CD14-positive monocyte (primary cell): ENCODE results near the gene DHX57. TPM values are rescaled to one million over a fixed set of nuclear protein-coding genes. Genes with fewer than 3 reads are reported as not detected.

Source experiments
- DNase-seq, 3 donors: peaks; one replicate each; pipeline ENCODE4 v3.0.0-alpha.2; 2011 to 2022
- H2AFZ ChIP-seq: 2 replicates; pipeline ENCODE4 v1.6.0; 2012; ENCODE audit warnings: mild to moderate bottlenecking, low read depth, low read length, inconsistent platforms; ENCODE audit not compliant: insufficient read depth, poor library complexity, severe bottlenecking
- H3K27ac ChIP-seq, 2 donors: 1 replicate in 1 of 2; 2 replicates in 1 of 2; pipeline ENCODE4 v1.5.1; 2012 to 2013; ENCODE audit warnings: low read length in 2 of 2, control low read depth in 1 of 2, inconsistent platforms in 1 of 2, low read depth in 1 of 2, mild to moderate bottlenecking in 1 of 2
- H3K27me3 ChIP-seq, 2 donors: one replicate each; pipeline versions ENCODE4 v1.6.0 to v1.6.1; 2011 to 2013; ENCODE audit warnings: low read length in 2 of 2; ENCODE audit not compliant: control insufficient read depth in 2 of 2, insufficient read depth in 2 of 2
- H3K36me3 ChIP-seq, 2 donors: replicated peaks in 1 of 2; 1 replicate in 1 of 2; 2 replicates in 1 of 2; pipeline versions ENCODE4 v1.5.1 to v1.6.1; 2012 to 2013; ENCODE audit warnings: low read length in 2 of 2, control low read depth in 1 of 2, inconsistent platforms in 1 of 2, mild to moderate bottlenecking in 1 of 2; ENCODE audit not compliant: insufficient read depth in 2 of 2, control insufficient read depth in 1 of 2
- H3K4me1 ChIP-seq, 2 donors: 1 replicate in 1 of 2; 2 replicates in 1 of 2; pipeline versions ENCODE4 v1.5.1 to v1.6.1; 2012 to 2013; ENCODE audit warnings: low read length in 2 of 2, control low read depth in 1 of 2, inconsistent platforms in 1 of 2, mild to moderate bottlenecking in 1 of 2, moderate library complexity in 1 of 2; ENCODE audit not compliant: insufficient read depth in 2 of 2, control insufficient read depth in 1 of 2
- H3K4me2 ChIP-seq: replicated peaks from 2 replicates; pipeline ENCODE3; 2012; ENCODE audit warnings: low read length, moderate library complexity, mild to moderate bottlenecking; ENCODE audit not compliant: poor library complexity, severe bottlenecking; ENCODE audit errors: extremely low read depth
- H3K4me3 ChIP-seq, 3 experiments: fragments of 200-600 bp in 1 of 3; sonication (generic) in 1 of 3; replicated peaks in 1 of 3; 1 replicate in 2 of 3; 2 replicates in 1 of 3; pipeline ENCODE4 v1.5.1; 2011 to 2013; ENCODE audit warnings: low read length in 3 of 3, mild to moderate bottlenecking in 3 of 3, control low read depth in 2 of 3, low read depth in 2 of 3, inconsistent platforms in 1 of 3, moderate library complexity in 1 of 3
- H3K79me2 ChIP-seq: 2 replicates; pipeline ENCODE4 v1.6.0; 2012; ENCODE audit warnings: mild to moderate bottlenecking, control low read depth, inconsistent platforms, low read length, moderate library complexity; ENCODE audit not compliant: insufficient read depth
- H3K9ac ChIP-seq: 2 replicates; pipeline ENCODE4 v1.6.0; 2017; ENCODE audit warnings: low read length, mild to moderate bottlenecking; ENCODE audit not compliant: insufficient read depth, poor library complexity, severe bottlenecking
- H3K9me3 ChIP-seq, 2 donors: replicated peaks in 1 of 2; 1 replicate in 1 of 2; 2 replicates in 1 of 2; pipeline versions ENCODE4 v1.5.1 to v1.6.1; 2012 to 2013; ENCODE audit warnings: low read length in 2 of 2, control low read depth in 1 of 2; ENCODE audit not compliant: control insufficient read depth in 1 of 2, insufficient read depth in 1 of 2
- H4K20me1 ChIP-seq: 2 replicates; pipeline ENCODE4 v1.6.0; 2012; ENCODE audit warnings: mild to moderate bottlenecking, low read length, control low read depth, moderate library complexity; ENCODE audit not compliant: insufficient read depth
- H3K27ac Mint-ChIP-seq, 7 donors: one replicate each; pipeline ENCODE4 v1.8.0; 2020; ENCODE audit warnings: mild to moderate bottlenecking in 7 of 7, mixed read lengths in 7 of 7, moderate library complexity in 6 of 7, inconsistent platforms in 2 of 7
- H3K27me3 Mint-ChIP-seq, 3 donors: one replicate each; pipeline ENCODE4 v1.8.0; 2021 to 2022; ENCODE audit warnings: low read depth in 3 of 3, mild to moderate bottlenecking in 3 of 3, mixed read lengths in 3 of 3, moderate library complexity in 3 of 3, inconsistent platforms in 1 of 3
- H3K36me3 Mint-ChIP-seq, 2 donors: one replicate each; pipeline ENCODE4 v1.8.0; 2020; ENCODE audit warnings: mixed read lengths in 2 of 2, inconsistent platforms in 1 of 2, mild to moderate bottlenecking in 1 of 2
- H3K4me1 Mint-ChIP-seq: one replicate; pipeline ENCODE4 v1.8.0; 2020; ENCODE audit warnings: mild to moderate bottlenecking, mixed read lengths
- H3K4me3 Mint-ChIP-seq, 2 donors: one replicate each; pipeline ENCODE4 v1.8.0; 2020; ENCODE audit warnings: mild to moderate bottlenecking in 2 of 2, mixed read lengths in 2 of 2, moderate library complexity in 1 of 2
- H3K9me3 Mint-ChIP-seq, 7 donors: one replicate each; pipeline ENCODE4 v1.8.0; 2020 to 2022; ENCODE audit warnings: mixed read lengths in 7 of 7, mild to moderate bottlenecking in 6 of 7, moderate library complexity in 6 of 7, inconsistent platforms in 2 of 7
- WGBS: methylation state at CpG from one replicate; pipeline ENCODE4 v1.1.5; 2013; ENCODE audit warnings: missing lambda C conversion rate; ENCODE audit not compliant: insufficient coverage; 5-methylcytosine and 5-hydroxymethylcytosine counted together
- intact Hi-C, 2 donors: fragments of 100-400 bp; cut with micrococcal nuclease; formaldehyde crosslinking; loops; one replicate each; pipeline versions ENCODE4 v1.15.0 to v1.15.1; 2023
- polyA plus RNA-seq, 3 donors: library from polyadenylated mRNA; depleted of rRNA in 1 of 3; unstranded in 2 of 3; stranded (reverse) in 1 of 3; fragments of 300-500 nt in 2 of 3; fragments of >200 nt in 1 of 3; fragmentation: Illumina TruSeq in 2 of 3; gene quantifications; 1 replicate in 2 of 3; 2 replicates in 1 of 3; pipeline ENCODE4 v1.2.3, GENCODE V29; 2012 to 2021
- TF ChIP-seq, protein P1 (sequence below): fragments of 200-600 bp; IDR thresholded peaks from one replicate; pipeline ENCODE4 v1.8.0; 2022; ENCODE audit warnings: antibody characterized with exemption, mild to moderate bottlenecking

The DHX57 gene
- polyA plus RNA-seq, 3 donors: 7.7 to 13.4 (median 12.9) TPM

DNA sequence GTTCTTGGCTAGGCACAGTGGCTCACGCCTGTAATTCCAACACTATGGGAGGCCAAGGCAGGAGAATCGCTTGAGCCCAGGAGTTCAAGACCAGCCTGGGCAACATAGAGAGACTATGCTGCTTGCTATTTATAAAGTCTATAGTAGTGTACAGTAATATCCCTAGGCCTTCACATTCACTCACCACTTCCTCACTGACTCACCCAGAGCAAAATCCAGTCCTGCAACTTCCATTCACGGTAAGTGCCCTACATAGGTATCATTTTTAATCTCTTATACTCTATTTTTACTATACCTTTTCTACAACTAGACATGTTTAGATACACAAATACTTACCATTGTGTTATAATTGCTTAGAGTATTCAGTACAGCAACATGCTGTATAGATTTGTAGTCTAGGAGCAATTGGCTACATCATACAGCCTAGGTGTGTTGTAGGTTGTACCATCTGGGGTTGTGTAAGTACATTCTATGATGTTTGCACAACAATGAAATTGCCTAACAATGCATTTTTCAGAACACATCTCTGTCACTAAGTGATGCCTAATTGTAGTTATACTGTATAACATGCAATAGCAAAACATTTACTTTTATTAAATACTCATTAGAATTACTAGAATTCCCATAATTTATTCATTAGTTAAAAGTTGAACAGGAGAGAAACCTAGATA is 8.8 kb downstream of the DHX57 start:
- DNase-seq: no peak
- H3K27ac ChIP-seq: no peak overlapping the region
- H3K9me3 ChIP-seq: peaks cover 1 to 11% of the 10 kb centered on the region in 2 donors
- H3K27me3 ChIP-seq: no peaks in the 10 kb centered on the region
- peaks cover 27% of the 10 kb centered on the region for H3K79me2 ChIP-seq
- Mint-ChIP-seq H3K36me3 (peaks cover 58 to 69% of the 10 kb centered on the region in 2 donors), H3K27ac (no peak overlapping the region), H3K9me3 (peaks cover 5 to 19% (median 14%) of the 10 kb centered on the region in 7 donors), H3K4me3 (no peak overlapping the region), H3K27me3 (no peaks in the 10 kb centered on the region), H3K4me1 (peaks cover 4% of the 10 kb centered on the region)
- no peak overlapping the region for H2AFZ ChIP-seq
- no peak overlapping the region for H3K4me2 ChIP-seq
- H3K9ac ChIP-seq: no peak overlapping the region
- H3K4me1 ChIP-seq: no peaks in the 10 kb centered on the region
- no peaks in the 10 kb centered on the region for H4K20me1 ChIP-seq
- intact Hi-C loops: no loop called here
- no CpG with 5 or more reads among the region's 3 CpGs for WGBS
- no peak overlapping the region for H3K4me3 ChIP-seq
- TF ChIP-seq, protein P1, sequence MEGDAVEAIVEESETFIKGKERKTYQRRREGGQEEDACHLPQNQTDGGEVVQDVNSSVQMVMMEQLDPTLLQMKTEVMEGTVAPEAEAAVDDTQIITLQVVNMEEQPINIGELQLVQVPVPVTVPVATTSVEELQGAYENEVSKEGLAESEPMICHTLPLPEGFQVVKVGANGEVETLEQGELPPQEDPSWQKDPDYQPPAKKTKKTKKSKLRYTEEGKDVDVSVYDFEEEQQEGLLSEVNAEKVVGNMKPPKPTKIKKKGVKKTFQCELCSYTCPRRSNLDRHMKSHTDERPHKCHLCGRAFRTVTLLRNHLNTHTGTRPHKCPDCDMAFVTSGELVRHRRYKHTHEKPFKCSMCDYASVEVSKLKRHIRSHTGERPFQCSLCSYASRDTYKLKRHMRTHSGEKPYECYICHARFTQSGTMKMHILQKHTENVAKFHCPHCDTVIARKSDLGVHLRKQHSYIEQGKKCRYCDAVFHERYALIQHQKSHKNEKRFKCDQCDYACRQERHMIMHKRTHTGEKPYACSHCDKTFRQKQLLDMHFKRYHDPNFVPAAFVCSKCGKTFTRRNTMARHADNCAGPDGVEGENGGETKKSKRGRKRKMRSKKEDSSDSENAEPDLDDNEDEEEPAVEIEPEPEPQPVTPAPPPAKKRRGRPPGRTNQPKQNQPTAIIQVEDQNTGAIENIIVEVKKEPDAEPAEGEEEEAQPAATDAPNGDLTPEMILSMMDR: no peak
- H3K36me3 ChIP-seq: peaks cover 38 to 62% of the 10 kb centered on the region in 2 donors

DNA sequence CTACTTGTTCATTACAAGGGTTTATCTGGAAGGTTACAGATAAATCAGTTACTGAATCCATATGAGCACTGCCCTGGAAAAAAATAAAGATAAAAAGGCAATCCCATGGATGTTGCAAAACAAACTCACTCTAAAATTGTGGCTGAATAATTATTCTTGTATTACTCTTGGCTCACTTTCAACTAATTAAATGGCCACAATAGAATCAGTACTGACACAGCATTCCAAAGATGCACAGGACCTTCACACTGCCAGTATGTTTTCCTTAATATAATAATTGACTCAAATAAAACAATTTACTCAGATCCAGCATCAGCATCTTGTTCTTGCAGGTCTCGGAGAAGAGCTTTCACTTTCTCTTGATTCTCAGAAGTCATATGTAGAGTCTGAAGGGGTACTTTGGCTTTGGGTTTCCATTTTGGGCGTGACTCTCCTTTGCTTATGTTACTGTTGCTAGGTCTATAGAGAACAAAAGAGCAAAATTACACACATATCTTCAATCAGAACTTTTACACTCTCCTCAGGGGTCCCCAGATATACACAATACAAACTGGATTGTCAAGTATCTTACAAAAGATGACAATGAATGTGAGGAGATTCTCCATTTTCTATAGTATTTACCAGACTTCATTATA is 12.6 kb downstream of the DHX57 start:
- Histone ChIP-seq H3K9ac (no peak overlapping the region), H4K20me1 (no peaks in the 10 kb centered on the region), H3K4me1 (no peaks in the 10 kb centered on the region), H3K4me2 (no peak overlapping the region), H3K79me2 (peaks cover under 1% of the 10 kb centered on the region), H3K36me3 (peaks cover 60 to 92% of the 10 kb centered on the region in 2 donors), H3K9me3 (no peaks in the 10 kb centered on the region), H3K27ac (no peak overlapping the region), H3K27me3 (no peaks in the 10 kb centered on the region), H2AFZ (no peak overlapping the region), H3K4me3 (no peak overlapping the region)
- no peak overlapping the region for H3K4me3 Mint-ChIP-seq
- no CpG with 5 or more reads among the region's 2 CpGs for WGBS
- peaks cover 0 to 3% (median 0%) of the 10 kb centered on the region in 7 donors for H3K9me3 Mint-ChIP-seq
- H3K27ac Mint-ChIP-seq: peak overlapping the region in 1 of 7 donors; percentile 3
- DNase-seq: no peak
- intact Hi-C loops: no loop called here
- peaks cover 2% of the 10 kb centered on the region for H3K4me1 Mint-ChIP-seq
- H3K36me3 Mint-ChIP-seq: peaks cover 79 to 85% of the 10 kb centered on the region in 2 donors
- TF ChIP-seq, protein P1: no peak
- no peaks in the 10 kb centered on the region for H3K27me3 Mint-ChIP-seq
